Neutrophil (primary cell): ENCODE data around the gene TSTD1.
A peak's percentile ranks its signal among the peaks of the same experiment; 100 is the strongest.
"Not testable (repeated sequence)": the region's sequence is repeated elsewhere in the genome, so short reads cannot be mapped to it uniquely, and the experiment has no call there.

Experiments
- H3K27ac ChIP-seq: fragments of 200-600 bp; sonication (generic); 2 replicates; pipeline ENCODE4 v1.5.1; 2016; ENCODE audit warnings: mild to moderate bottlenecking, moderate library complexity
- H3K27me3 ChIP-seq: fragments of 200-600 bp; sonication (generic); 2 replicates; pipeline ENCODE4 v1.6.0; 2016; ENCODE audit warnings: mild to moderate bottlenecking
- H3K36me3 ChIP-seq: fragments of 200-600 bp; sonication (generic); 2 replicates; pipeline ENCODE4 v1.5.1; 2017
- H3K4me1 ChIP-seq, 2 experiments: fragments of 200-600 bp in 1 of 2; sonication (generic) in 1 of 2; 1 replicate in 1 of 2; 2 replicates in 1 of 2; pipeline versions ENCODE4 v1.5.1 to v1.6.1; 2013 to 2016; ENCODE audit warnings: low read depth in 1 of 2, low read length in 1 of 2, mild to moderate bottlenecking in 1 of 2, moderate library complexity in 1 of 2; ENCODE audit not compliant: control insufficient read depth in 1 of 2, insufficient read depth in 1 of 2
- H3K4me3 ChIP-seq, 2 experiments: fragments of 200-600 bp in 1 of 2; sonication (generic) in 1 of 2; 1 replicate in 1 of 2; 2 replicates in 1 of 2; pipeline ENCODE4 v1.5.1; 2013 to 2016; ENCODE audit warnings: low read depth in 1 of 2, low read length in 1 of 2, mild to moderate bottlenecking in 1 of 2, moderate library complexity in 1 of 2
- H3K9me3 ChIP-seq: fragments of 200-600 bp; sonication (generic); 2 replicates; pipeline ENCODE4 v1.5.1; 2016
- CTCF ChIP-seq: fragments of 200-600 bp; sonication (generic); IDR thresholded peaks from 2 replicates; pipeline ENCODE4 v1.5.1; 2016; ENCODE audit warnings: antibody characterized with exemption

TSTD1 gene

DNA sequence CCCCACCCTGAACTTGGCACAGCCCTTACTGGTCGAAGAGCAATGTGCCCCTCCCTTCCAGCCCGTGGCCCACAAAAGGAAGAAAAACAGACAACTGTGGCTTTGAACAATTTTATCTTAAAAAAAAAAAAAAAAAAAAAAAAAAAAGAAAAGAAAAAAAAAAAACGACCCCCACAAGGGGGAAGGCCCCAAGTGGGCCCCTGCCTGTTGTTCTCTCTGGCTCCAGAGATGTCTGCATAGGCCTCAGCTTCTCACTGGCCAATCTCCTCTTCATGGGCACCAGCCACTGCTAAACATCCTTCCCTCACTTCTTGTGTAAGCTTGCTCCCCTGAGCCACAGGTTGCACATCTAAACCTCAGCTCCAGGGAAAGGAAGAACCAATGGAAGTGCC lies 386 bp upstream of the TSTD1 start:
- peak overlapping the region; percentile 87 to 88 for H3K4me3 ChIP-seq

DNA sequence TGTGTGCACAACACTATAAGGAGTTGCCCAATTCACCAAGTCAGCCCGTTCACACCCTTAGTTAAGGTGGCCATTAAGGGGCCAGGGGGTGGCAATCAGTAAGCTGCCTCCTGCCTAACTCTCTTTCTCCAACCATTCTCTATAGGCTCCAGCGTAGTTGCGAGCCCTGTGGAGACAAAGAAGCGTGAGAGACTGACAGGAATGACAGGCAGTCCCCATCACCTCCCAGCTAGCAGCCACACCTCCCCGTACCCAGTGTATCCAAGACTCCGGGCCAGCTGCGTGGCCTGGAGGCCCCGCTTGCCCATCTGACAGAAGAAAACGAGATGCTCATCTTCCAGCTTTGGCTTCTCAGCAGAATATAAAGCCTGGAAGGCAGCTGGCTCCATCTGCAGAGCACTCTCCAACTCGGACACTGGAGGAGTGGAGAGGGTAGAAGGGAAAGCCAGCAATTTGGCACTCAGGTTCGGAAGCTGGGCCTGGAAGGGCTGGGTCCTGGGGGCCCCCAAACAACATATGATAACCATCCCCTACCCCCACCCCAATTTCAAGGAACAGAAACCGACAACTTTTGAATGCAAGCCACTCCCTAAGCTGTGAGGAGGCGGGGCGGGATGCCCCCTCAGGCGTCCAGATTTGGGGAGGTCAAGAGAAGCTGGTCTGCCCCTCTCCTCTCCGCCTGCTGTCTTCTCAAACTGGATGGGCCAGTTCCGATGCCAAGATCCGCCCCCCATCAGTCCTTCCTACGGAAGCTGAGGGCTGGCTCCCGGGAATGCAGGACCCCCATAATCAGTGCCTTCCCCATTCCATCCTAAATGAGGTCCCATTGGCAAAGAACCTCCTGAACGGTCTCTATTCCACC lies 872 bp downstream of the TSTD1 start:
- Histone ChIP-seq H3K9me3 (no peaks in the 10 kb centered on the region), H3K27ac (peak overlapping the region; percentile 81), H3K4me1 (peaks cover 21 to 27% of the 10 kb centered on the region in 2 experiments), H3K36me3 (peaks cover 38% of the 10 kb centered on the region), H3K4me3 (peak overlapping the region; percentile 87 to 88), H3K27me3 (no peaks in the 10 kb centered on the region)
- no peak for TF ChIP-seq CTCF

More for the DNA sequence above, 386 bp upstream of the TSTD1 start:
- Histone ChIP-seq H3K27me3 (no peaks in the 10 kb centered on the region), H3K9me3 (no peaks in the 10 kb centered on the region), H3K27ac (peak overlapping the region; percentile 81), H3K4me1 (peaks cover 20 to 30% of the 10 kb centered on the region in 2 experiments), H3K36me3 (peaks cover 44% of the 10 kb centered on the region)
- no peak for TF ChIP-seq CTCF

DNA sequence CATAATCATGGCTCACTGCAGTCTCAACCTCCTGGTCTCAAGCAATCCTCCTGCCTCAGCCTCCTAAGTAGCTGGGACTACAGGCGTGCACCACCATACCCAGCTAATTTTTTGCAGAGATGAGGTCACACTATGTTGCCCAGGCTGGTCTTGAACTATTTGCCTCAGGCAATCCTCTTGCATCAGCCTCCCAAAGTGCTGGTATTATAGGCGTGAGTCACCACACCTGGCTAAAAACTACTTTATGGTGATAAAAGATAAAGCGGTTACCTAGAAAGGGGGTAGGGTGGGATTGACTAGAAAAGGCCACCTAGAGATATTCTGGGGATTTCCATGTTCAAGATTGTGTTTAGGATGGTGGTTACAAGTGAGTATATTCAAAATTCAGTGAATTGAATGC lies 5.0 kb downstream of the TSTD1 start:
- no peak overlapping the region for H3K27ac ChIP-seq
- no peaks in the 10 kb centered on the region for H3K36me3 ChIP-seq
- no peak overlapping the region for H3K4me3 ChIP-seq
- no peaks in the 10 kb centered on the region for H3K9me3 ChIP-seq
- TF ChIP-seq CTCF: no peak
- peaks cover 30 to 32% of the 10 kb centered on the region in 2 experiments for H3K4me1 ChIP-seq
- no peaks in the 10 kb centered on the region for H3K27me3 ChIP-seq

DNA sequence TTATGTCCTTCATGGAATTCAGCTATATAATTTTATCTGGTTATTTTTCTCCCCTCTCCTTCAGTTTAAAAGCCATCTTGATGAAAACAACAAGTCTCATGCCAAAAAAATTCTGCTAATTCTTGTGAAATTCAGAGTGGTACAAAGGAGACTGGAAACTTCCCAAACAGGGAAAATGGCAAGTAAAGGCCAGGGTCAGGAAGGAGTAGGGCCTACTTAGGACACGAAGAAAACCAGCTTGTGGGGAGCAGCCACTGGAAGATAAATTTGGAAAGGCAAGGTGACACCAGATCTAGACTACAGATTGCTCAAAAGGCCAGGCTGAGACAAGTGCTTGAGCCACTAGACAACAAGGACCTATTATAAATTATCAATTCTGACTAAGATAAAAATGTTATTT lies 6.4 kb downstream of the TSTD1 start:
- Histone ChIP-seq H3K4me1 (peaks cover 17 to 21% of the 10 kb centered on the region in 2 experiments), H3K27me3 (no peaks in the 10 kb centered on the region), H3K4me3 (no peak overlapping the region), H3K9me3 (no peaks in the 10 kb centered on the region), H3K36me3 (no peaks in the 10 kb centered on the region), H3K27ac (peak overlapping the region; percentile 48)
- no peak for TF ChIP-seq CTCF

DNA sequence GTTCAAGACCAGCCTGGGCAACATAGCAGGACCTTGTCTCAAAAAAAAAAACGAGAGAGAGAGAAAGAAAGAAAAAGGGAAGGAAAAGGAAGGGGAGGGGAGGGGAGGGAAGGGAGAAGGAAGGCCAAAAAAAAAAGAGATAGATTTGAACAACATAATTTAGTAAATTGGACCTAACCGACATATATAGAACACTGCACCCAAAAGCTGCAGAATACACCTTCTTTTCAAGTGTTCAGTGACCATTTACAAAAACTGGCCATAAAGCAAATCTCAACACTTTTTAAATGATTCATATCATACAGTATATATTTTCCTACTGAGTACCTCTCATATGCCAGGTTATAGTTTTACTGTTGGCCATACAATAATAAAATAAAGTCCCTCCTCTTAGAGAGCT lies 6.9 kb downstream of the TSTD1 start:
- Histone ChIP-seq H3K9me3 (no peaks in the 10 kb centered on the region), H3K27me3 (no peaks in the 10 kb centered on the region), H3K36me3 (no peaks in the 10 kb centered on the region), H3K27ac (peak overlapping the region; percentile 48), H3K4me3 (no peak overlapping the region), H3K4me1 (peaks cover 13 to 20% of the 10 kb centered on the region in 2 experiments)
- no peak for TF ChIP-seq CTCF

DNA sequence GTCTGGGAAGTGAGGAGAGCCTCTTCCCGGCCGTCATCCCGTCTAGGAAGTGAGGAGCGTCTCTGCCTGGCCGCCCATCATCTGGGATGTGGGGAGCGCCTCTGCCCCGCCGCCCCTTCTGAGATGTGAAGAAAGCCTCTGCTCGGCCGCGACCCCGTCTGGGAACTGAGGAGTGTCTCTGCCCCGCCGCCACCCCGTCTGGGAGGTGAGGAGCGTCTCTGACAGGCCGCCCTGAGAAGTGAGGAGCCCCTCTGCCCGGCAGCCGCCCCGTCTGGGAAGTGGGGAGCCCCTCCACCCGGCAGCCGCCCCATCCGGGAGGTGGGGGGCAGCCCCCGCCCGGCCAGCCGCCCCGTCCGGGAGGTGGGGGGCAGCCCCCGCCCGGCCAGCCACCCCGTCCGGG lies 9.3 kb downstream of the TSTD1 start:
- H3K4me3 ChIP-seq, H3K27ac ChIP-seq, H3K9me3 ChIP-seq, H3K36me3 ChIP-seq, H3K27me3 ChIP-seq: not testable (repeated sequence)
- peaks cover 20 to 22% of the 10 kb centered on the region in 2 experiments for H3K4me1 ChIP-seq

GRCh38 chr1:161026954-161027353 lies 11.8 kb downstream of the TSTD1 start:
- H3K4me1 ChIP-seq: peaks cover 7 to 13% of the 10 kb centered on the region in 2 experiments
- not testable (repeated sequence) for H3K36me3 ChIP-seq, H3K27ac ChIP-seq, H3K9me3 ChIP-seq, H3K27me3 ChIP-seq, H3K4me3 ChIP-seq

GRCh38 chr1:161022432-161022831 lies 16.3 kb downstream of the TSTD1 start:
- not testable (repeated sequence) for H3K4me3 ChIP-seq, H3K27me3 ChIP-seq, H3K36me3 ChIP-seq, H3K9me3 ChIP-seq
- peak overlapping the region; percentile 95 for H3K27ac ChIP-seq
- H3K4me1 ChIP-seq: peaks cover 42 to 52% of the 10 kb centered on the region in 2 experiments
